HEK293T (cell line): ENCODE results near the gene SKAP1.

Source experiments
- CTBP1 ChIP-seq: fragments of 450-650 bp; IDR thresholded peaks from 2 replicates; pipeline ENCODE4 v1.6.1; 2016; ENCODE audit warnings: borderline replicate concordance
- ELF4 ChIP-seq: fragments of 450-650 bp; IDR thresholded peaks from 2 replicates; pipeline ENCODE4 v1.6.1; 2017; ENCODE audit warnings: antibody characterized with exemption
- FOXA1 ChIP-seq: fragments of 450-650 bp; IDR thresholded peaks from 2 replicates; pipeline ENCODE4 v1.6.1; 2016; ENCODE audit warnings: mild to moderate bottlenecking
- FOXK2 ChIP-seq: fragments of 450-650 bp; IDR thresholded peaks from 2 replicates; pipeline ENCODE4 v1.6.1; 2016; ENCODE audit warnings: mild to moderate bottlenecking
- FOXM1 ChIP-seq: fragments of 450-650 bp; IDR thresholded peaks from 2 replicates; pipeline ENCODE4 v1.6.1; 2017; ENCODE audit warnings: mild to moderate bottlenecking, borderline replicate concordance
- HDGF ChIP-seq: fragments of 450-650 bp; IDR thresholded peaks from 2 replicates; pipeline ENCODE4 v1.6.1; 2017; ENCODE audit warnings: antibody characterized with exemption, borderline replicate concordance
- LEF1 ChIP-seq: fragments of 450-650 bp; IDR thresholded peaks from 2 replicates; pipeline ENCODE4 v1.6.1; 2017; ENCODE audit warnings: mild to moderate bottlenecking, borderline replicate concordance
- NFRKB ChIP-seq: fragments of 450-650 bp; IDR thresholded peaks from 2 replicates; pipeline ENCODE4 v1.6.1; 2016; ENCODE audit warnings: mild to moderate bottlenecking, moderate library complexity
- SP1 ChIP-seq: fragments of 450-650 bp; IDR thresholded peaks from 2 replicates; pipeline ENCODE4 v1.6.1; 2017
- SUZ12 ChIP-seq: fragments of 450-650 bp; IDR thresholded peaks from 2 replicates; pipeline ENCODE4 v1.6.1; 2016; ENCODE audit warnings: mild to moderate bottlenecking
- TARDBP ChIP-seq: fragments of 450-650 bp; IDR thresholded peaks from 2 replicates; pipeline ENCODE4 v1.6.1; 2016
- TF ChIP-seq, protein P1 (sequence below): fragments of 450-650 bp; IDR thresholded peaks from 2 replicates; pipeline ENCODE4 v1.6.1; 2016

- no peak for TF ChIP-seq ELF4
- TF ChIP-seq, protein P1, sequence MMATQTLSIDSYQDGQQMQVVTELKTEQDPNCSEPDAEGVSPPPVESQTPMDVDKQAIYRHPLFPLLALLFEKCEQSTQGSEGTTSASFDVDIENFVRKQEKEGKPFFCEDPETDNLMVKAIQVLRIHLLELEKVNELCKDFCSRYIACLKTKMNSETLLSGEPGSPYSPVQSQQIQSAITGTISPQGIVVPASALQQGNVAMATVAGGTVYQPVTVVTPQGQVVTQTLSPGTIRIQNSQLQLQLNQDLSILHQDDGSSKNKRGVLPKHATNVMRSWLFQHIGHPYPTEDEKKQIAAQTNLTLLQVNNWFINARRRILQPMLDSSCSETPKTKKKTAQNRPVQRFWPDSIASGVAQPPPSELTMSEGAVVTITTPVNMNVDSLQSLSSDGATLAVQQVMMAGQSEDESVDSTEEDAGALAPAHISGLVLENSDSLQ = no peak
- TF ChIP-seq NFRKB = no peak
- no peak for TF ChIP-seq CTBP1
- TF ChIP-seq SUZ12 = no peak
- TF ChIP-seq FOXM1 = no peak
- TF ChIP-seq SP1 = no peak
- no peak for TF ChIP-seq TARDBP
- TF ChIP-seq FOXA1 = no peak
- no peak for TF ChIP-seq FOXK2
- TF ChIP-seq HDGF = no peak
- no peak for TF ChIP-seq LEF1
Observed at GRCh38 chr17:48373130-48373830, 56.7 kb downstream of the SKAP1 start.
